Lung microvascular endothelial cell (primary cell): ENCODE results near the gene DESI2. TPM values are rescaled to one million over a fixed set of nuclear protein-coding genes. Genes with fewer than 3 reads are reported as not detected.
A peak's percentile ranks its signal among the peaks of the same experiment; 100 is the strongest.
"Not testable (repeated sequence)": the region's sequence is repeated elsewhere in the genome, so short reads cannot be mapped to it uniquely, and the experiment has no call there.

Experiments
- DNase-seq, 2 donors: peaks; one replicate each; pipeline versions ENCODE4 v3.0.0 to v3.0.0-alpha.2; 2010; ENCODE audit warnings: low read depth in 2 of 2
- total RNA-seq: library from RNA; depleted of rRNA; stranded (reverse); fragments of >200 nt; gene quantifications from 2 replicates; pipeline ENCODE4 v1.2.1, GENCODE V29; 2014

Gene DESI2
- total RNA-seq, 1 donor from 2014 or later: 38.9 TPM

- no peak for DNase-seq
These were observed 51.2 kb downstream of the DESI2 start for GRCh38 chr1:244704107-244704506.

GRCh38 chr1:244705261-244706234, 52.6 kb downstream of the DESI2 start:
- peak; percentile 28 to 48 for DNase-seq

GRCh38 chr1:244709076-244709475, 56.1 kb downstream of the DESI2 start:
- DNase-seq: no peak

- DNase-seq: no peak
These were observed 56.8 kb downstream of the DESI2 start for GRCh38 chr1:244709476-244710368.

- DNase-seq: no peak
These were observed 57.6 kb downstream of the DESI2 start for GRCh38 chr1:244710474-244711062.

- DNase-seq: no peak
These were observed 59.7 kb downstream of the DESI2 start for GRCh38 chr1:244712669-244713068.

- no peak for DNase-seq
These were observed 60.4 kb downstream of the DESI2 start for GRCh38 chr1:244713332-244713731.

- no peak for DNase-seq
These were observed 75.0 kb downstream of the DESI2 start for GRCh38 chr1:244727871-244728474.

GRCh38 chr1:244730153-244730933, 77.4 kb downstream of the DESI2 start:
- DNase-seq: peak; percentile 51 to 55

- DNase-seq: no peak
These were observed 78.1 kb downstream of the DESI2 start for GRCh38 chr1:244730934-244731434.

GRCh38 chr1:244731651-244732050, 78.7 kb downstream of the DESI2 start:
- no peak for DNase-seq

GRCh38 chr1:244732851-244733450, 80.0 kb downstream of the DESI2 start:
- no peak for DNase-seq

- peak in 1 of 2 donors; percentile 10 for DNase-seq
These were observed 82.5 kb downstream of the DESI2 start for GRCh38 chr1:244735404-244735803.

- DNase-seq: peak in 1 of 2 donors; percentile 34
These were observed 83.1 kb downstream of the DESI2 start for GRCh38 chr1:244735876-244736561.

- not testable (repeated sequence) for DNase-seq
These were observed 86.2 kb downstream of the DESI2 start for GRCh38 chr1:244739140-244739539.

GRCh38 chr1:244740027-244740617, 87.2 kb downstream of the DESI2 start:
- peak in 1 of 2 donors; percentile 16 for DNase-seq

GRCh38 chr1:244741692-244742091, 88.8 kb downstream of the DESI2 start:
- DNase-seq: no peak

- DNase-seq: no peak
These were observed 96.5 kb downstream of the DESI2 start for GRCh38 chr1:244749230-244750016.
